WTC11 (cell line): ENCODE measurements around the gene RAPGEF5. TPM values are rescaled to one million over a fixed set of nuclear protein-coding genes. Genes with fewer than 3 reads are reported as not detected.
A peak's percentile ranks its signal among the peaks of the same experiment; 100 is the strongest.

Experiments used
- ATAC-seq: fragments of 200-7000 bp; cut with Tn5 transposase; 2 replicates; pipeline ENCODE4 v1.10.0; 2021; ENCODE audit warnings: mild to moderate bottlenecking, moderate library complexity
- CTCF ChIA-PET: fragments of 300-600 bp; sonication (Branson Sonifier 250); formaldehyde crosslinking; loops from one replicate; lab custom pipeline; 2021; ENCODE audit warnings: antibody characterized with exemption; lab: Charles Lee
- POLR2A ChIA-PET: fragments of 350-600 bp; sonication (Branson Sonifier 250); formaldehyde crosslinking; loops from one replicate; lab custom pipeline; 2021; ENCODE audit warnings: antibody characterized with exemption; lab: Charles Lee
- DNase-seq: peaks from one replicate; pipeline ENCODE4 v3.0.0; 2021; ENCODE audit warnings: low spot score
- H3K27ac Mint-ChIP-seq: 2 replicates; pipeline ENCODE4 v1.8.0; 2021; ENCODE audit warnings: mixed read lengths
- H3K27me3 Mint-ChIP-seq: 2 replicates; pipeline ENCODE4 v1.8.0; 2021; ENCODE audit warnings: low read depth, mild to moderate bottlenecking, moderate library complexity, mixed read lengths
- H3K36me3 Mint-ChIP-seq: 2 replicates; pipeline ENCODE4 v1.8.0; 2021; ENCODE audit warnings: mixed read lengths
- H3K4me1 Mint-ChIP-seq: 2 replicates; pipeline ENCODE4 v1.8.0; 2022; ENCODE audit warnings: mixed read lengths
- H3K4me3 Mint-ChIP-seq: 2 replicates; pipeline ENCODE4 v1.8.0; 2021; ENCODE audit warnings: mild to moderate bottlenecking, moderate library complexity, mixed read lengths
- H3K9me3 Mint-ChIP-seq: 2 replicates; pipeline ENCODE4 v1.8.0; 2021; ENCODE audit warnings: mixed read lengths
- CREM ChIP-seq: sonication (generic); formaldehyde crosslinking; IDR thresholded peaks from 2 replicates; pipeline ENCODE4 v1.8.1; 2022; ENCODE audit warnings: mild to moderate bottlenecking, missing genetic modification reagents, moderate library complexity
- MXD4 ChIP-seq: fragments of 250-450 bp; sonication (Bioruptor Pico); IDR thresholded peaks from 2 replicates; pipeline ENCODE4 v1.8.0; 2021; ENCODE audit warnings: mild to moderate bottlenecking, moderate library complexity, borderline replicate concordance
- NFE2L1 ChIP-seq: sonication (generic); formaldehyde crosslinking; IDR thresholded peaks from 2 replicates; pipeline ENCODE4 v1.8.1; 2023; ENCODE audit warnings: missing genetic modification reagents
- RORB ChIP-seq: fragments of 250-450 bp; sonication (Bioruptor Pico); IDR thresholded peaks from 2 replicates; pipeline ENCODE4 v1.9.0; 2021; ENCODE audit warnings: mild to moderate bottlenecking
- SMAD4 ChIP-seq: sonication (generic); formaldehyde crosslinking; IDR thresholded peaks from 2 replicates; pipeline ENCODE4 v1.8.0; 2022; ENCODE audit warnings: mild to moderate bottlenecking, missing genetic modification reagents
- ZNF138 ChIP-seq: sonication (generic); formaldehyde crosslinking; conservative IDR thresholded peaks from 2 replicates; pipeline ENCODE4 v1.8.1; 2022; ENCODE audit warnings: mild to moderate bottlenecking, moderate library complexity, missing genetic modification reagents
- ZNF396 ChIP-seq: fragments of 250-450 bp; sonication (Bioruptor Pico); IDR thresholded peaks from 2 replicates; pipeline ENCODE4 v1.8.0; 2021; ENCODE audit warnings: mild to moderate bottlenecking, moderate library complexity, borderline replicate concordance
- ZNF416 ChIP-seq: fragments of 250-450 bp; sonication (Bioruptor Pico); IDR thresholded peaks from 2 replicates; pipeline ENCODE4 v1.9.0; 2021; ENCODE audit warnings: mild to moderate bottlenecking, inconsistent platforms
- ZNF423 ChIP-seq: fragments of 250-450 bp; sonication (Bioruptor Pico); IDR thresholded peaks from 2 replicates; pipeline ENCODE4 v2.1.2; 2022; ENCODE audit warnings: mild to moderate bottlenecking, moderate library complexity
- total RNA-seq: library from RNA; stranded (reverse); gene quantifications from 3 replicates; pipeline ENCODE4 v1.2.3, GENCODE V29; 2021
- TF ChIP-seq, protein P1 (sequence below): sonication (generic); formaldehyde crosslinking; conservative IDR thresholded peaks from 2 replicates; pipeline ENCODE4 v1.8.1; 2023; ENCODE audit warnings: mild to moderate bottlenecking, low read depth, missing genetic modification reagents, moderate library complexity
- TF ChIP-seq, protein P2 (sequence below): sonication (generic); formaldehyde crosslinking; IDR thresholded peaks from 2 replicates; pipeline ENCODE4 v1.8.1; 2022; ENCODE audit warnings: missing genetic modification reagents, borderline replicate concordance
- TF ChIP-seq, protein P3 (sequence below): sonication (generic); formaldehyde crosslinking; IDR thresholded peaks from 2 replicates; pipeline ENCODE4 v1.8.0; 2023; ENCODE audit warnings: missing genetic modification reagents, mild to moderate bottlenecking, borderline replicate concordance
- TF ChIP-seq, protein P4 (sequence below): fragments of 200-600 bp; IDR thresholded peaks from 2 replicates; pipeline ENCODE4 v1.8.0; 2022; ENCODE audit warnings: antibody characterized with exemption
- TF ChIP-seq, protein P5 (sequence below): sonication (generic); formaldehyde crosslinking; IDR thresholded peaks from 2 replicates; pipeline ENCODE4 v1.8.1; 2023; ENCODE audit warnings: mild to moderate bottlenecking, missing genetic modification reagents, borderline replicate concordance

The RAPGEF5 gene
- total RNA-seq, 1 experiment from 2014 or later: 12.3 TPM

DNA sequence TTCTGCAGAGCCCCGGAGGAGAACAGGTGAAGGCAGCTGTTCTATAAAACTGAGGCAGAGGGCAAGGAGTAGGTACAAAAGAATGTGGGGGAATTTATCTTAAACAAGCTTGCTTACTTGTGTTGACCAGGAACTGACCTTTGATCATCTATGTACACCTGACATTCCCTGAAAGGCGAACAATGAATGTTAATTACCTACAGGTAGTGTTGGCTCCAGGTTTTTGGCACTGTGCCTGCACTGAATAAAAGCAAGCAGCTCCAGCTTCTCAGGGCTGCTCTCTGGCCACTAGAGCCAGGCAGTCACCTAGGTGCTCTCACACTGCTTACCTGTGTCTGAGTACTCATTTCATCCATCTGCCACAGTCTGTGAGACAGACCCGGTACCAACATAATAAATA lies 87.0 kb downstream of the RAPGEF5 start (continued):
- TF ChIP-seq, protein P1, sequence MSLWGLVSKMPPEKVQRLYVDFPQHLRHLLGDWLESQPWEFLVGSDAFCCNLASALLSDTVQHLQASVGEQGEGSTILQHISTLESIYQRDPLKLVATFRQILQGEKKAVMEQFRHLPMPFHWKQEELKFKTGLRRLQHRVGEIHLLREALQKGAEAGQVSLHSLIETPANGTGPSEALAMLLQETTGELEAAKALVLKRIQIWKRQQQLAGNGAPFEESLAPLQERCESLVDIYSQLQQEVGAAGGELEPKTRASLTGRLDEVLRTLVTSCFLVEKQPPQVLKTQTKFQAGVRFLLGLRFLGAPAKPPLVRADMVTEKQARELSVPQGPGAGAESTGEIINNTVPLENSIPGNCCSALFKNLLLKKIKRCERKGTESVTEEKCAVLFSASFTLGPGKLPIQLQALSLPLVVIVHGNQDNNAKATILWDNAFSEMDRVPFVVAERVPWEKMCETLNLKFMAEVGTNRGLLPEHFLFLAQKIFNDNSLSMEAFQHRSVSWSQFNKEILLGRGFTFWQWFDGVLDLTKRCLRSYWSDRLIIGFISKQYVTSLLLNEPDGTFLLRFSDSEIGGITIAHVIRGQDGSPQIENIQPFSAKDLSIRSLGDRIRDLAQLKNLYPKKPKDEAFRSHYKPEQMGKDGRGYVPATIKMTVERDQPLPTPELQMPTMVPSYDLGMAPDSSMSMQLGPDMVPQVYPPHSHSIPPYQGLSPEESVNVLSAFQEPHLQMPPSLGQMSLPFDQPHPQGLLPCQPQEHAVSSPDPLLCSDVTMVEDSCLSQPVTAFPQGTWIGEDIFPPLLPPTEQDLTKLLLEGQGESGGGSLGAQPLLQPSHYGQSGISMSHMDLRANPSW (CRISPR knock-in tag): no peak
- TF ChIP-seq ZNF396 (CRISPR knock-in tag): no peak

DNA sequence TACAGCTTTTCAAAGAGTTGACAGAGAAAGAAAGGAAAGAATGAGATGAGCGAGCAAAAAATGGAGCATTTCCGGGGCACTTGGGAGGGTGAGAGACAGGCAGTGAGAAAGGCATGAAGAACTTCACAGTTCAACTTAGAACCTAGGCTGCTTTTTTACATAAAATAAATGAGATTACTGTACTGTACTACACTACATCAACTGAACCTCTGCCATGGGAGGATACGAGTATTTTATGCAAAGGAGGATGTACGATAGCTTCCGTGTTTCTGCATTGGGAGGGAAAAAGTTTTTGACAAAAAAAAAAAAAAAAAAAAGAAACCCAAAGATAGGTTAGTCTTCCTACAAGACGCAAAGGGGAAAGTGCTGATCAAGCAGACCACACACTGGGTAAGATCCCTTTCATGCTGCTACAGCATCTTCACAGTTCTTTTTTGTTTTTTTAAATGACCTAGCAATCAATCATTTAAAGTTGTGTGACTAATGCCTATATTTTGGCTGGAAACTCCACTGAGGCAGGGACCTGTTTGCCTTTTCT lies 88.0 kb downstream of the RAPGEF5 start:
- TF ChIP-seq, protein P2, sequence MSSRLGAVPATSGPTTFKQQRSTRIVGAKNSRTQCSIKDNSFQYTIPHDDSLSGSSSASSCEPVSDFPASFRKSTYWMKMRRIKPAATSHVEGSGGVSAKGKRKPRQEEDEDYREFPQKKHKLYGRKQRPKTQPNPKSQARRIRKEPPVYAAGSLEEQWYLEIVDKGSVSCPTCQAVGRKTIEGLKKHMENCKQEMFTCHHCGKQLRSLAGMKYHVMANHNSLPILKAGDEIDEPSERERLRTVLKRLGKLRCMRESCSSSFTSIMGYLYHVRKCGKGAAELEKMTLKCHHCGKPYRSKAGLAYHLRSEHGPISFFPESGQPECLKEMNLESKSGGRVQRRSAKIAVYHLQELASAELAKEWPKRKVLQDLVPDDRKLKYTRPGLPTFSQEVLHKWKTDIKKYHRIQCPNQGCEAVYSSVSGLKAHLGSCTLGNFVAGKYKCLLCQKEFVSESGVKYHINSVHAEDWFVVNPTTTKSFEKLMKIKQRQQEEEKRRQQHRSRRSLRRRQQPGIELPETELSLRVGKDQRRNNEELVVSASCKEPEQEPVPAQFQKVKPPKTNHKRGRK (CRISPR knock-in tag): no peak
- TF ChIP-seq, protein P3, sequence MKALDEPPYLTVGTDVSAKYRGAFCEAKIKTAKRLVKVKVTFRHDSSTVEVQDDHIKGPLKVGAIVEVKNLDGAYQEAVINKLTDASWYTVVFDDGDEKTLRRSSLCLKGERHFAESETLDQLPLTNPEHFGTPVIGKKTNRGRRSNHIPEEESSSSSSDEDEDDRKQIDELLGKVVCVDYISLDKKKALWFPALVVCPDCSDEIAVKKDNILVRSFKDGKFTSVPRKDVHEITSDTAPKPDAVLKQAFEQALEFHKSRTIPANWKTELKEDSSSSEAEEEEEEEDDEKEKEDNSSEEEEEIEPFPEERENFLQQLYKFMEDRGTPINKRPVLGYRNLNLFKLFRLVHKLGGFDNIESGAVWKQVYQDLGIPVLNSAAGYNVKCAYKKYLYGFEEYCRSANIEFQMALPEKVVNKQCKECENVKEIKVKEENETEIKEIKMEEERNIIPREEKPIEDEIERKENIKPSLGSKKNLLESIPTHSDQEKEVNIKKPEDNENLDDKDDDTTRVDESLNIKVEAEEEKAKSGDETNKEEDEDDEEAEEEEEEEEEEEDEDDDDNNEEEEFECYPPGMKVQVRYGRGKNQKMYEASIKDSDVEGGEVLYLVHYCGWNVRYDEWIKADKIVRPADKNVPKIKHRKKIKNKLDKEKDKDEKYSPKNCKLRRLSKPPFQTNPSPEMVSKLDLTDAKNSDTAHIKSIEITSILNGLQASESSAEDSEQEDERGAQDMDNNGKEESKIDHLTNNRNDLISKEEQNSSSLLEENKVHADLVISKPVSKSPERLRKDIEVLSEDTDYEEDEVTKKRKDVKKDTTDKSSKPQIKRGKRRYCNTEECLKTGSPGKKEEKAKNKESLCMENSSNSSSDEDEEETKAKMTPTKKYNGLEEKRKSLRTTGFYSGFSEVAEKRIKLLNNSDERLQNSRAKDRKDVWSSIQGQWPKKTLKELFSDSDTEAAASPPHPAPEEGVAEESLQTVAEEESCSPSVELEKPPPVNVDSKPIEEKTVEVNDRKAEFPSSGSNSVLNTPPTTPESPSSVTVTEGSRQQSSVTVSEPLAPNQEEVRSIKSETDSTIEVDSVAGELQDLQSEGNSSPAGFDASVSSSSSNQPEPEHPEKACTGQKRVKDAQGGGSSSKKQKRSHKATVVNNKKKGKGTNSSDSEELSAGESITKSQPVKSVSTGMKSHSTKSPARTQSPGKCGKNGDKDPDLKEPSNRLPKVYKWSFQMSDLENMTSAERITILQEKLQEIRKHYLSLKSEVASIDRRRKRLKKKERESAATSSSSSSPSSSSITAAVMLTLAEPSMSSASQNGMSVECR: no peak
- TF ChIP-seq SMAD4 (CRISPR knock-in tag): no peak
- TF ChIP-seq, protein P4, sequence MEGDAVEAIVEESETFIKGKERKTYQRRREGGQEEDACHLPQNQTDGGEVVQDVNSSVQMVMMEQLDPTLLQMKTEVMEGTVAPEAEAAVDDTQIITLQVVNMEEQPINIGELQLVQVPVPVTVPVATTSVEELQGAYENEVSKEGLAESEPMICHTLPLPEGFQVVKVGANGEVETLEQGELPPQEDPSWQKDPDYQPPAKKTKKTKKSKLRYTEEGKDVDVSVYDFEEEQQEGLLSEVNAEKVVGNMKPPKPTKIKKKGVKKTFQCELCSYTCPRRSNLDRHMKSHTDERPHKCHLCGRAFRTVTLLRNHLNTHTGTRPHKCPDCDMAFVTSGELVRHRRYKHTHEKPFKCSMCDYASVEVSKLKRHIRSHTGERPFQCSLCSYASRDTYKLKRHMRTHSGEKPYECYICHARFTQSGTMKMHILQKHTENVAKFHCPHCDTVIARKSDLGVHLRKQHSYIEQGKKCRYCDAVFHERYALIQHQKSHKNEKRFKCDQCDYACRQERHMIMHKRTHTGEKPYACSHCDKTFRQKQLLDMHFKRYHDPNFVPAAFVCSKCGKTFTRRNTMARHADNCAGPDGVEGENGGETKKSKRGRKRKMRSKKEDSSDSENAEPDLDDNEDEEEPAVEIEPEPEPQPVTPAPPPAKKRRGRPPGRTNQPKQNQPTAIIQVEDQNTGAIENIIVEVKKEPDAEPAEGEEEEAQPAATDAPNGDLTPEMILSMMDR: no peak
- TF ChIP-seq RORB: no peak
- TF ChIP-seq ZNF423 (CRISPR knock-in tag): no peak
- no peak for TF ChIP-seq MXD4 (CRISPR knock-in tag)
- no peak for TF ChIP-seq ZNF396 (CRISPR knock-in tag)
- no peak for TF ChIP-seq CREM
- no peak for TF ChIP-seq NFE2L1
- no peak for TF ChIP-seq ZNF416 (CRISPR knock-in tag)
- TF ChIP-seq, protein P5, sequence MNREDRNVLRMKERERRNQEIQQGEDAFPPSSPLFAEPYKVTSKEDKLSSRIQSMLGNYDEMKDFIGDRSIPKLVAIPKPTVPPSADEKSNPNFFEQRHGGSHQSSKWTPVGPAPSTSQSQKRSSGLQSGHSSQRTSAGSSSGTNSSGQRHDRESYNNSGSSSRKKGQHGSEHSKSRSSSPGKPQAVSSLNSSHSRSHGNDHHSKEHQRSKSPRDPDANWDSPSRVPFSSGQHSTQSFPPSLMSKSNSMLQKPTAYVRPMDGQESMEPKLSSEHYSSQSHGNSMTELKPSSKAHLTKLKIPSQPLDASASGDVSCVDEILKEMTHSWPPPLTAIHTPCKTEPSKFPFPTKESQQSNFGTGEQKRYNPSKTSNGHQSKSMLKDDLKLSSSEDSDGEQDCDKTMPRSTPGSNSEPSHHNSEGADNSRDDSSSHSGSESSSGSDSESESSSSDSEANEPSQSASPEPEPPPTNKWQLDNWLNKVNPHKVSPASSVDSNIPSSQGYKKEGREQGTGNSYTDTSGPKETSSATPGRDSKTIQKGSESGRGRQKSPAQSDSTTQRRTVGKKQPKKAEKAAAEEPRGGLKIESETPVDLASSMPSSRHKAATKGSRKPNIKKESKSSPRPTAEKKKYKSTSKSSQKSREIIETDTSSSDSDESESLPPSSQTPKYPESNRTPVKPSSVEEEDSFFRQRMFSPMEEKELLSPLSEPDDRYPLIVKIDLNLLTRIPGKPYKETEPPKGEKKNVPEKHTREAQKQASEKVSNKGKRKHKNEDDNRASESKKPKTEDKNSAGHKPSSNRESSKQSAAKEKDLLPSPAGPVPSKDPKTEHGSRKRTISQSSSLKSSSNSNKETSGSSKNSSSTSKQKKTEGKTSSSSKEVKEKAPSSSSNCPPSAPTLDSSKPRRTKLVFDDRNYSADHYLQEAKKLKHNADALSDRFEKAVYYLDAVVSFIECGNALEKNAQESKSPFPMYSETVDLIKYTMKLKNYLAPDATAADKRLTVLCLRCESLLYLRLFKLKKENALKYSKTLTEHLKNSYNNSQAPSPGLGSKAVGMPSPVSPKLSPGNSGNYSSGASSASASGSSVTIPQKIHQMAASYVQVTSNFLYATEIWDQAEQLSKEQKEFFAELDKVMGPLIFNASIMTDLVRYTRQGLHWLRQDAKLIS: no peak
- no peak for TF ChIP-seq ZNF138 (CRISPR knock-in tag)
- Mint-ChIP-seq H3K9me3 (peaks cover 7% of the 10 kb centered on the region), H3K4me1 (peaks cover 22% of the 10 kb centered on the region), H3K27me3 (no peaks in the 10 kb centered on the region), H3K36me3 (peaks cover 6% of the 10 kb centered on the region; the same call in 1 of the 2 replicates), H3K4me3 (no peak overlapping the region), H3K27ac (peak overlapping the region; percentile 9; the same call in 1 of the 2 replicates)
- DNase-seq (no peak), ATAC-seq (no peak)
- ChIA-PET POLR2A (interaction anchor here (0.6 kb wide), 1 partner anchor 128 kb away, joined by 3 read pairs; no protein-coding TSS in a partner anchor), CTCF (interaction anchor here (1.2 to 1.7 kb wide), 3 partner anchors 8 to 159 kb away, joined by 3 to 4 read pairs (median 3); no protein-coding TSS in a partner anchor)
